HepG2 (cell line): ENCODE results near the gene RBP5. TPM values are rescaled to one million over a fixed set of nuclear protein-coding genes. Genes with fewer than 3 reads are reported as not detected.
A peak's percentile ranks its signal among the peaks of the same experiment; 100 is the strongest.

Experiments used
- ATAC-seq: fragments of 200-7000 bp; cut with Tn5 transposase; 3 replicates; pipeline ENCODE4 v1.9.1; 2020; ENCODE audit warnings: mild to moderate bottlenecking, moderate library complexity
- BruUV-seq: library from RNA; stranded (reverse); fragments of 400-500 nt; replicated peaks from 2 replicates; lab custom pipeline; 2021; lab: Mats Ljungman, UMichigan
- CTCF ChIA-PET: fragments of 300-600 bp; formaldehyde crosslinking; extraction: SDS; loops from one replicate; lab custom pipeline; 2021; ENCODE audit warnings: low total read pairs, inconsistent platforms, low intra/inter-chr PET ratio; lab: Yijun Ruan, JAX
- POLR2A ChIA-PET: fragments of 350-600 bp; sonication (Branson Sonifier 250); formaldehyde crosslinking; loops from one replicate; lab custom pipeline; 2020; ENCODE audit warnings: antibody characterized with exemption, inconsistent platforms; lab: Yijun Ruan, JAX
- DNase-seq: peaks from one replicate; pipeline ENCODE4 v3.0.0-alpha.2; 2015; ENCODE audit warnings: low spot score
- FAIRE-seq: peaks from 3 replicates; lab custom pipeline; 2011; peaks lifted over from hg19 to GRCh38; lab: Jason Lieb, UNC
- H2AFZ ChIP-seq: one replicate; pipeline ENCODE4 v1.6.1; 2011; ENCODE audit warnings: low read length, inconsistent platforms
- H3K27ac ChIP-seq: fragments of 300-600 bp; 3 replicates; pipeline ENCODE4 v1.8.0; 2011; ENCODE audit warnings: mixed run types, mild to moderate bottlenecking, mixed read lengths, low read length, inconsistent platforms; ENCODE audit not compliant: insufficient read depth; ENCODE audit errors: extremely low read length
- H3K27me3 ChIP-seq, 2 experiments: fragments of 200-600 bp in 1 of 2; 2 replicates in 1 of 2; 3 replicates in 1 of 2; pipeline versions ENCODE4 v1.6.0 to v1.8.0; 2011; ENCODE audit warnings: low read length in 2 of 2, mild to moderate bottlenecking in 2 of 2, moderate library complexity in 2 of 2, inconsistent platforms in 1 of 2; ENCODE audit not compliant: insufficient read depth in 2 of 2, control insufficient read depth in 1 of 2
- H3K36me3 ChIP-seq, 2 experiments: fragments of 200-600 bp in 1 of 2; replicated peaks in 1 of 2; 2 replicates in 1 of 2; 3 replicates in 1 of 2; pipeline versions ENCODE4 v1.5.1 to v1.8.0; 2011; ENCODE audit warnings: low read length in 2 of 2, inconsistent platforms in 1 of 2; ENCODE audit not compliant: insufficient read depth in 2 of 2, control insufficient read depth in 1 of 2
- H3K4me1 ChIP-seq: 2 replicates; pipeline ENCODE4 v1.5.1; 2012; ENCODE audit warnings: low read length, inconsistent platforms; ENCODE audit not compliant: insufficient read depth
- H3K4me2 ChIP-seq: 2 replicates; pipeline ENCODE4 v1.6.0; 2011; ENCODE audit warnings: low read depth, low read length, inconsistent platforms
- H3K4me3 ChIP-seq, 3 experiments: fragments of 200-600 bp in 1 of 3; sonication (generic), shearing (Covaris generic) in 1 of 3; replicated peaks in 1 of 3; 2 replicates each; pipeline ENCODE4 v1.5.1; 2011 to 2016; ENCODE audit warnings: low read length in 3 of 3, inconsistent platforms in 2 of 3, low read depth in 2 of 3, mild to moderate bottlenecking in 2 of 3, control low read depth in 1 of 3, mixed read lengths in 1 of 3; ENCODE audit not compliant: insufficient read depth in 1 of 3
- H3K79me2 ChIP-seq: one replicate; pipeline ENCODE4 v1.6.1; 2011; ENCODE audit warnings: low read length, inconsistent platforms; ENCODE audit not compliant: insufficient read depth
- H3K9ac ChIP-seq: 2 replicates; pipeline ENCODE4 v1.6.0; 2011; ENCODE audit warnings: mild to moderate bottlenecking, low read depth, low read length, inconsistent platforms; ENCODE audit not compliant: insufficient read depth
- H3K9me3 ChIP-seq: 2 replicates; pipeline ENCODE4 v1.5.1; 2012; ENCODE audit warnings: mild to moderate bottlenecking, low read length
- H4K20me1 ChIP-seq: 2 replicates; pipeline ENCODE4 v1.6.0; 2011; ENCODE audit warnings: inconsistent platforms, mild to moderate bottlenecking, low read length, moderate library complexity; ENCODE audit not compliant: insufficient read depth
- ATF4 ChIP-seq, 2 experiments: fragments of 450-650 bp in 1 of 2; sonication (generic) in 1 of 2; formaldehyde crosslinking; IDR thresholded peaks; 2 replicates each; pipeline versions ENCODE4 v1.5.0 to v1.8.0; 2020 to 2022; ENCODE audit warnings: mild to moderate bottlenecking in 1 of 2, missing genetic modification reagents in 1 of 2
- KLF12 ChIP-seq: sonication (generic); formaldehyde crosslinking; IDR thresholded peaks from 2 replicates; pipeline ENCODE4 v1.4.0; 2020; ENCODE audit warnings: missing genetic modification reagents, borderline replicate concordance
- NR1H2 ChIP-seq: sonication (generic); formaldehyde crosslinking; IDR thresholded peaks from 2 replicates; pipeline ENCODE4 v1.8.1; 2022; ENCODE audit warnings: low read depth, missing genetic modification reagents, borderline replicate concordance
- RAD21 ChIP-seq: fragments of 450-650 bp; formaldehyde crosslinking; IDR thresholded peaks from 2 replicates; pipeline ENCODE4 v1.5.0; 2020; ENCODE audit warnings: mild to moderate bottlenecking
- RFX5 ChIP-seq: IDR thresholded peaks from 2 replicates; pipeline ENCODE4 v1.6.1; 2011; ENCODE audit warnings: low read depth, low read length, improper control_type of control experiment
- STAG1 ChIP-seq: sonication (generic); formaldehyde crosslinking; IDR thresholded peaks from 2 replicates; pipeline ENCODE4 v1.4.0; 2020; ENCODE audit warnings: missing genetic modification reagents
- UBTF ChIP-seq: sonication (generic); formaldehyde crosslinking; IDR thresholded peaks from 2 replicates; pipeline ENCODE4 v1.4.0; 2020; ENCODE audit warnings: mild to moderate bottlenecking, missing genetic modification reagents
- ZEB1 ChIP-seq: IDR thresholded peaks from 2 replicates; pipeline ENCODE4 v1.6.1; 2012; ENCODE audit warnings: mild to moderate bottlenecking, low read depth, inconsistent platforms; ENCODE audit not compliant: insufficient replicate concordance
- ZNF274 ChIP-seq: sonication (generic); formaldehyde crosslinking; IDR thresholded peaks from 2 replicates; pipeline ENCODE4 v1.5.1; 2020; ENCODE audit warnings: mild to moderate bottlenecking, missing genetic modification reagents
- ZNF280B ChIP-seq: sonication (generic); formaldehyde crosslinking; IDR thresholded peaks from 2 replicates; pipeline ENCODE4 v1.5.0; 2020; ENCODE audit warnings: missing genetic modification reagents, mild to moderate bottlenecking, borderline replicate concordance
- ZNF687 ChIP-seq: sonication (generic); formaldehyde crosslinking; IDR thresholded peaks from 2 replicates; pipeline ENCODE4 v1.5.1; 2020; ENCODE audit warnings: mild to moderate bottlenecking, missing genetic modification reagents, moderate library complexity
- ZSCAN12 ChIP-seq: sonication (generic); formaldehyde crosslinking; IDR thresholded peaks from 2 replicates; pipeline ENCODE4 v1.9.0; 2021; ENCODE audit warnings: mild to moderate bottlenecking, missing genetic modification reagents
- WGBS: methylation state at CpG from one replicate; pipeline ENCODE4 v1.1.6; 2017; ENCODE audit warnings: low lambda C conversion rate; 5-methylcytosine and 5-hydroxymethylcytosine counted together
- in situ Hi-C: cut with HindIII; loops from 2 replicates; pipeline ENCODE4 v1.10.0; 2017; ENCODE audit warnings: low pct_unique_long_range_greater_than_20kb; ENCODE audit not compliant: extremely low pct_ligation_motif_present
- intact Hi-C: fragments of 100-400 bp; cut with micrococcal nuclease; formaldehyde crosslinking; loops from one replicate; pipeline ENCODE4 v1.10.0; 2022; ENCODE audit not compliant: unreplicated experiment
- polyA plus RNA-seq, 8 experiments: library from polyadenylated mRNA; depleted of rRNA in 3 of 8; stranded (reverse) in 7 of 8; unstranded in 1 of 8; fragments of >200 nt; fragmentation: Illumina TruSeq in 4 of 8; extraction: Trizol in 4 of 8; gene quantifications; 2 replicates each; pipeline versions ENCODE4 v1.2.1 to v1.2.3, GENCODE V29; 2011 to 2016; ENCODE audit warnings: low read depth in 4 of 8, missing spikeins in 1 of 8, mixed read lengths in 1 of 8; ENCODE audit not compliant: insufficient read depth in 1 of 8
- total RNA-seq, 5 experiments: library from RNA; depleted of rRNA; stranded (reverse); fragments of >200 nt; fragmentation: Illumina TruSeq; extraction: Trizol; gene quantifications; 2 replicates each; pipeline ENCODE4 v1.2.3, GENCODE V29; 2016; ENCODE audit warnings: low read depth in 1 of 5

RBP5 gene
- total and polyA plus RNA-seq, 2 of the 13 experiments (the other 11 are each of a cell fraction or from before 2014, with no cell fraction given): 13.8 to 19.8 TPM

- H3K4me1 ChIP-seq: 0 out of 2 replicates have a peak, but pooled peaks cover 8% of the 10 kb centered on the region
- FAIRE-seq (peak; percentile 15), ATAC-seq (peak; percentile 92), DNase-seq (peak; percentile 52)
- H2AFZ ChIP-seq: no peak overlapping the region
- no peak overlapping the region; a peak in 1 of 6 replicates for H3K4me3 ChIP-seq
- no peak overlapping the region for H3K9ac ChIP-seq
- CTCF ChIA-PET: interaction anchor here (0.8 to 1.1 kb wide), 3 partner anchors 18 to 102 kb away, joined by 3 to 5 read pairs (median 4); partner anchors contain the start of gene C1S
- H3K79me2 ChIP-seq: no peaks in the 10 kb centered on the region
- peaks cover 0 to 6% of the 10 kb centered on the region in 2 experiments; a peak in 2 of 5 replicates for H3K27me3 ChIP-seq
- no peak overlapping the region; the same call in 1 of the 2 replicates for H3K4me2 ChIP-seq
- in situ Hi-C loops: no loop called here
- POLR2A ChIA-PET: no interaction called here
- 0 out of 5 replicates have a peak, but pooled peaks cover 0 to 1% of the 10 kb centered on the region in 2 experiments for H3K36me3 ChIP-seq
- H3K9me3 ChIP-seq: peaks cover 12% of the 10 kb centered on the region; the same call in 1 of the 2 replicates
- intact Hi-C loops: loop anchor here (1.0 kb wide), 1 partner anchor 26 kb away; no protein-coding TSS in a partner anchor
- H4K20me1 ChIP-seq: no peaks in the 10 kb centered on the region
- 11% methylated on average over 18 of the region's 19 CpGs for WGBS
- H3K27ac ChIP-seq: no peak overlapping the region
- BruUV-seq: no TSS peak
- TF ChIP-seq ATF4 (CRISPR knock-in tag; IDR thresholded peaks at IDR 0.05) (no peak), RAD21 (CRISPR knock-in tag) (peak; percentile 52; the same call in 1 of the 2 replicates), ZNF280B (peak; percentile 26; the same call in 1 of the 2 replicates), ZNF274 (CRISPR knock-in tag) (0 out of 2 replicates have a peak, but pooled peaks have one; percentile 54), UBTF (CRISPR knock-in tag) (no peak), ZNF687 (peak; percentile 35), ZEB1 (peak; percentile 31), RFX5 (peak; percentile 73), KLF12 (no peak), STAG1 (CRISPR knock-in tag) (peak; percentile 54), NR1H2 (CRISPR knock-in tag) (no peak), ZSCAN12 (CRISPR knock-in tag) (no peak)
These were observed 34.0 kb upstream of the RBP5 start for GRCh38 chr12:7162691-7163114.
